H9 (cell line): ENCODE data around the gene SLC1A1. TPM values are rescaled to one million over a fixed set of nuclear protein-coding genes. Genes with fewer than 3 reads are reported as not detected.

Experiments
- DNase-seq: peaks from one replicate; pipeline ENCODE4 v3.0.0-alpha.2; 2017
- H2AFZ ChIP-seq: one replicate; pipeline ENCODE4 v1.6.1; 2013; ENCODE audit warnings: mild to moderate bottlenecking, low read length, control low read depth, moderate library complexity
- H2AK5ac ChIP-seq: 2 replicates; pipeline ENCODE4 v1.6.1; 2013; ENCODE audit warnings: low read length, control low read depth, mixed read lengths; ENCODE audit not compliant: insufficient read length
- H2BK120ac ChIP-seq: one replicate; pipeline ENCODE4 v1.6.1; 2013; ENCODE audit warnings: low read depth, mild to moderate bottlenecking, low read length, control low read depth, inconsistent platforms; ENCODE audit not compliant: poor library complexity, severe bottlenecking
- H2BK12ac ChIP-seq: 2 replicates; pipeline ENCODE4 v1.6.1; 2013; ENCODE audit warnings: low read length, control low read depth, mixed read lengths, low read depth; ENCODE audit not compliant: insufficient read length
- H2BK15ac ChIP-seq: 2 replicates; pipeline ENCODE4 v1.6.1; 2013; ENCODE audit warnings: low read depth, low read length, control low read depth
- H2BK20ac ChIP-seq: one replicate; pipeline ENCODE4 v1.6.1; 2013; ENCODE audit warnings: low read depth, mild to moderate bottlenecking, low read length, control low read depth, inconsistent platforms; ENCODE audit not compliant: poor library complexity, severe bottlenecking
- H2BK5ac ChIP-seq: 2 replicates; pipeline ENCODE4 v1.6.1; 2013; ENCODE audit warnings: low read length, control low read depth, mixed read lengths; ENCODE audit not compliant: insufficient read length
- H3K14ac ChIP-seq: 2 replicates; pipeline ENCODE4 v1.6.1; 2013; ENCODE audit warnings: low read length, control low read depth; ENCODE audit not compliant: insufficient read depth
- H3K18ac ChIP-seq: 2 replicates; pipeline ENCODE4 v1.6.1; 2013; ENCODE audit warnings: low read depth, mild to moderate bottlenecking, mixed read lengths, low read length, control low read depth; ENCODE audit not compliant: insufficient read length
- H3K23ac ChIP-seq: 2 replicates; pipeline ENCODE4 v1.6.1; 2013; ENCODE audit warnings: low read length, control low read depth, mixed read lengths, low read depth; ENCODE audit not compliant: insufficient read length
- H3K23me2 ChIP-seq: 2 replicates; pipeline ENCODE4 v1.6.1; 2013; ENCODE audit warnings: low read depth, mild to moderate bottlenecking, mixed read lengths, low read length, control low read depth; ENCODE audit not compliant: insufficient read length, poor library complexity, severe bottlenecking
- H3K27ac ChIP-seq: 2 replicates; pipeline ENCODE4 v1.5.1; 2013; ENCODE audit warnings: low read length, control low read depth, mixed read lengths, low read depth; ENCODE audit not compliant: insufficient read length
- H3K27me3 ChIP-seq: 2 replicates; pipeline ENCODE4 v1.6.1; 2013; ENCODE audit warnings: low read length, control low read depth, inconsistent platforms; ENCODE audit not compliant: insufficient read depth
- H3K4ac ChIP-seq: 2 replicates; pipeline ENCODE4 v1.6.1; 2013; ENCODE audit warnings: low read depth, mild to moderate bottlenecking, control low read depth, inconsistent platforms, low read length, moderate library complexity
- H3K4me1 ChIP-seq: 2 replicates; pipeline ENCODE4 v1.6.1; 2013; ENCODE audit warnings: low read length, control low read depth, inconsistent platforms; ENCODE audit not compliant: insufficient read depth
- H3K4me2 ChIP-seq: 2 replicates; pipeline ENCODE4 v1.6.1; 2013; ENCODE audit warnings: low read length, control low read depth, mixed read lengths; ENCODE audit not compliant: insufficient read length, insufficient read depth
- H3K56ac ChIP-seq: 2 replicates; pipeline ENCODE4 v1.6.1; 2013; ENCODE audit warnings: low read depth, mild to moderate bottlenecking, mixed read lengths, low read length, control low read depth; ENCODE audit not compliant: insufficient read length
- H3K79me1 ChIP-seq: 2 replicates; pipeline ENCODE4 v1.6.1; 2013; ENCODE audit warnings: low read depth, mild to moderate bottlenecking, moderate library complexity, low read length, control low read depth, inconsistent platforms; ENCODE audit not compliant: insufficient read depth, poor library complexity, severe bottlenecking
- H3K79me2 ChIP-seq: 2 replicates; pipeline ENCODE4 v1.6.1; 2013; ENCODE audit warnings: low read length, control low read depth, inconsistent platforms; ENCODE audit not compliant: insufficient read depth
- H3K9ac ChIP-seq: 2 replicates; pipeline ENCODE4 v1.6.1; 2013; ENCODE audit warnings: low read length, control low read depth, mixed read lengths; ENCODE audit not compliant: insufficient read length; ENCODE audit errors: extremely low read depth
- H3K9me3 ChIP-seq: one replicate; pipeline ENCODE4 v1.6.1; 2013; ENCODE audit warnings: low read depth, low read length, inconsistent platforms; ENCODE audit not compliant: control insufficient read depth
- H3T11ph ChIP-seq: one replicate; pipeline ENCODE4 v1.6.1; 2013; ENCODE audit warnings: mild to moderate bottlenecking, low read length, control low read depth, inconsistent platforms
- H4K20me1 ChIP-seq: one replicate; pipeline ENCODE4 v1.6.1; 2013; ENCODE audit not compliant: control insufficient read depth, insufficient read length, insufficient read depth
- H4K5ac ChIP-seq: 2 replicates; pipeline ENCODE4 v1.6.1; 2013; ENCODE audit warnings: low read depth, mild to moderate bottlenecking, mixed read lengths, low read length, control low read depth; ENCODE audit not compliant: insufficient read length
- H4K8ac ChIP-seq: replicated peaks from 2 replicates; pipeline ENCODE4 v1.6.1; 2013; ENCODE audit warnings: low read length, control low read depth, mixed read lengths, low read depth; ENCODE audit not compliant: insufficient read length
- H4K91ac ChIP-seq: 2 replicates; pipeline ENCODE4 v1.6.1; 2013; ENCODE audit warnings: low read depth, mild to moderate bottlenecking, moderate library complexity, mixed read lengths, low read length, control low read depth; ENCODE audit not compliant: insufficient read length
- H3K27ac Mint-ChIP-seq, 3 experiments: 2 replicates in 2 of 3; 3 replicates in 1 of 3; pipeline ENCODE4 v1.8.0; 2020 to 2021; ENCODE audit warnings: mixed read lengths in 3 of 3, mild to moderate bottlenecking in 1 of 3, moderate library complexity in 1 of 3
- H3K27me3 Mint-ChIP-seq: 2 replicates; pipeline ENCODE4 v1.8.0; 2021; ENCODE audit warnings: low read depth, mild to moderate bottlenecking, moderate library complexity, mixed read lengths
- H3K36me3 Mint-ChIP-seq, 3 experiments: 2 replicates in 2 of 3; 3 replicates in 1 of 3; pipeline ENCODE4 v1.8.0; 2020 to 2021; ENCODE audit warnings: low read depth in 3 of 3, mixed read lengths in 3 of 3; ENCODE audit not compliant: insufficient read depth in 1 of 3
- H3K4me1 Mint-ChIP-seq, 2 experiments: 2 replicates each; pipeline ENCODE4 v1.8.0; 2020; ENCODE audit warnings: mixed read lengths in 2 of 2
- H3K4me3 Mint-ChIP-seq, 2 experiments: 2 replicates in 1 of 2; 3 replicates in 1 of 2; pipeline ENCODE4 v1.8.0; 2020 to 2021; ENCODE audit warnings: mild to moderate bottlenecking in 2 of 2, mixed read lengths in 2 of 2, moderate library complexity in 1 of 2
- H3K9me3 Mint-ChIP-seq, 2 experiments: 2 replicates in 1 of 2; 3 replicates in 1 of 2; pipeline ENCODE4 v1.8.0; 2020; ENCODE audit warnings: mild to moderate bottlenecking in 2 of 2, mixed read lengths in 2 of 2, moderate library complexity in 1 of 2
- CTCF ChIP-seq: fragments of 200-600 bp; sonication (generic); conservative IDR thresholded peaks from 3 replicates; pipeline ENCODE4 v1.8.0; 2021; ENCODE audit warnings: antibody characterized with exemption, mild to moderate bottlenecking
- WGBS: extraction: QIAGEN DNeasy Blood & Tissue Kit; methylation state at CpG from one replicate; pipeline ENCODE4 v1.1.7; 2013; ENCODE audit warnings: missing lambda C conversion rate, low lambda C conversion rate, mixed read lengths; ENCODE audit not compliant: insufficient read length; ENCODE audit errors: extremely low coverage; 5-methylcytosine and 5-hydroxymethylcytosine counted together
- total RNA-seq: library from RNA; stranded (reverse); gene quantifications from 2 replicates; pipeline ENCODE4 v1.2.1, GENCODE V29; 2021

Gene SLC1A1
- total RNA-seq, 1 experiment from 2014 or later = 4.7 TPM

GRCh38 chr9:4558371-4558998 is 68.2 kb downstream of the SLC1A1 start:
- no peaks in the 10 kb centered on the region for H3K9me3 ChIP-seq

More at GRCh38 chr9:4558371-4558998, 68.2 kb downstream of the SLC1A1 start:
- H2BK20ac ChIP-seq = no peak overlapping the region
- Mint-ChIP-seq H3K4me1 (peaks cover 14 to 16% of the 10 kb centered on the region in 2 experiments), H3K36me3 (no peaks in the 10 kb centered on the region), H3K27me3 (no peaks in the 10 kb centered on the region), H3K27ac (no peak overlapping the region), H3K9me3 (no peaks in the 10 kb centered on the region), H3K4me3 (no peak overlapping the region)
- H3K18ac ChIP-seq = no peak overlapping the region
- WGBS = 100% methylated on average over 3 of the region's 5 CpGs
- H4K5ac ChIP-seq = no peak overlapping the region
- no peak overlapping the region for H3K23ac ChIP-seq
- H3K27me3 ChIP-seq = no peaks in the 10 kb centered on the region
- H3K79me2 ChIP-seq = no peaks in the 10 kb centered on the region
- no peaks in the 10 kb centered on the region for H3K4me1 ChIP-seq
- H4K91ac ChIP-seq = no peak overlapping the region
- H3K14ac ChIP-seq = no peak overlapping the region
- H3K4me2 ChIP-seq = no peak overlapping the region
- no peak overlapping the region for H2BK5ac ChIP-seq
- no peaks in the 10 kb centered on the region for H4K20me1 ChIP-seq
- H2BK15ac ChIP-seq = no peak overlapping the region
- H3K56ac ChIP-seq = no peak overlapping the region
- H3T11ph ChIP-seq = no peak overlapping the region
- H3K79me1 ChIP-seq = no peaks in the 10 kb centered on the region
- H3K4ac ChIP-seq = no peak overlapping the region
- H2BK120ac ChIP-seq = no peak overlapping the region
- no peaks in the 10 kb centered on the region for H3K23me2 ChIP-seq
- H4K8ac ChIP-seq = no peak overlapping the region
- TF ChIP-seq CTCF = no peak
- no peak overlapping the region for H3K9ac ChIP-seq
- no peak overlapping the region for H2BK12ac ChIP-seq
- H2AFZ ChIP-seq = no peak overlapping the region
- DNase-seq = no peak
- no peak overlapping the region for H3K27ac ChIP-seq
- no peak overlapping the region for H2AK5ac ChIP-seq
